Measurements from ENCODE around the gene PPP1R11.
"Not testable (repeated sequence)": the region's sequence is repeated elsewhere in the genome, so short reads cannot be mapped to it uniquely, and the experiment has no call there.

GRCh38 chr6:30022712-30023111 is 44.3 kb upstream of the PPP1R11 start:
- not testable (repeated sequence) for TF ChIP-seq CTCF, EZH2phosphoT487 (IDR thresholded peaks at IDR 0.05)

Data from neural progenitor cell (in vitro differentiated cells).